ENCODE data around the gene NTN1.

Gene NTN1

DNA sequence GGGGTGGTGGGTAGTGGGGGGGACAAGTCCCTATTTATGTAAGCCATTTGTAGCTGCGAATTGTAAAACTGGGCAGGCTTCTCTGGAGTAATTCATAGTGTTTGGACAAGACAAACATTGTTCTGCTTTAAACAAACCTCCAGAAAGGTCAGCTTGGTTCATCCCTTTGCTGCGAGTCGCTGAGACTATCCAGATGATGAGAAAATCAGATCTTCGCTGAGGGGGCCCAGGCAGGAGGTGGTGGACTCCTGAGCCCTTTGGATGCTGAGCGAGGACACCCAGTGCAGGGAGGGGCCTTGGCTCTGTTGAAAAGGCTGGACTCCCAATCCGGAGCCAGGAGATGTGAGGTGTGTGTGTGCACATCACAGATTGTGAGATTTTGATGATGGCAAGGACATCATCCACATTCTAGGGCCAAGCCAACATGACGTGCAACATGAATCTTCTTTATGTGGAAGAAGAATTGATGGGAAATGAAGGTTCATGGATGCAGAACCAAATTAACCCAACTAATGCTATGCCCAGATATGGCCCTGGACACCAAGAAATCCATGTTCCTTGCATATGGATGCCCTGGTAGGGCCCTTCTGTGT is 15.0 kb upstream of the NTN1 start:
- DNase-seq (ENCODE audit: low read depth in 2 of 2), result no peak

- no peak for DNase-seq (ENCODE audit: low read depth in 2 of 2)
Measured at GRCh38 chr17:9007052-9007714, 14.1 kb upstream of the NTN1 start.

DNA sequence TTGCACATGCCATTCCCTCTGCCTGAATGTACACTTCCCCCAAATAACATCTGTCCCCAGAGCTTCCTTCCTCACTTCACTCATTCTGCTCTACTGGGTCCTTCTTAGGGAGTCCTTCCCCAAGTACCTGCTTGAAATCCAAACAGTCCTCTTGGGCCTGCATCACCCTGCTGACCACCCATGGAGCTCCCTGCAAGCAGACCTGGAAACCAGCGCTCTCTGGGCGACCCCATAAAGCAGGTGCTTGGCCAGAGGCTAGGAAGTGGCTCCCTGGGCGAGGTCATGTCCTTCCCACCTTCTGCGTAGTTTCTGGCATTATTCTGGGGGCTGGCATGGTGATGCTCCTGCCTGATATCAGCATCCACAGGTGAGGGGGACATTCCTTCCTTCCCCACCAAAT is 12.2 kb upstream of the NTN1 start:
- DNase-seq (ENCODE audit: low read depth in 2 of 2), result no peak

GRCh38 chr17:9009737-9010136 is 11.6 kb upstream of the NTN1 start:
- no peak for DNase-seq (ENCODE audit: low read depth in 2 of 2)

- no peak for DNase-seq (ENCODE audit: low read depth in 2 of 2)
Measured at GRCh38 chr17:9011001-9011400, 10.3 kb upstream of the NTN1 start.

GRCh38 chr17:9016941-9017552 is 4.3 kb upstream of the NTN1 start:
- DNase-seq (ENCODE audit: low read depth in 2 of 2), result no peak

DNA sequence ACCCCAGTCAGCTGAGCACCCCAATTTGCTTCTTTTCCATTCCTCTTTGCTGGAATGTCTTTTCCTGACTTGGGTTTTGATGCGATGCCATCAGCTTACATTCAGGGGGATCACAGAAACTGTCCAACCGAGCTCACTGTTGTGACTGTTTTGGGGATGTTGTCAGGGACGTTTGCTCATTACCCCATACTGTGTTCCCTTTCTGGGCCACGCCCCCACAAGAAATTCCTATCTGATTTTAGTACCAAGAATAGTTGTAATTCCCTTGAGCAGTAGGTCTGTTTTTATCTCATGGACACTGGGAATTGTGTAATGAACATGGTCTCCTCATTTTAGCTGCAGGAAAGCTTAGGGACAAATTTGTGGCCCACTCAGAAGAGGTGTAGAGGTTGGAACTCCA is 2.6 kb upstream of the NTN1 start:
- DNase-seq (ENCODE audit: low read depth in 2 of 2), result no peak

GRCh38 chr17:9020096-9020823 is 1.1 kb upstream of the NTN1 start:
- DNase-seq (ENCODE audit: low read depth in 2 of 2), result no peak

DNA sequence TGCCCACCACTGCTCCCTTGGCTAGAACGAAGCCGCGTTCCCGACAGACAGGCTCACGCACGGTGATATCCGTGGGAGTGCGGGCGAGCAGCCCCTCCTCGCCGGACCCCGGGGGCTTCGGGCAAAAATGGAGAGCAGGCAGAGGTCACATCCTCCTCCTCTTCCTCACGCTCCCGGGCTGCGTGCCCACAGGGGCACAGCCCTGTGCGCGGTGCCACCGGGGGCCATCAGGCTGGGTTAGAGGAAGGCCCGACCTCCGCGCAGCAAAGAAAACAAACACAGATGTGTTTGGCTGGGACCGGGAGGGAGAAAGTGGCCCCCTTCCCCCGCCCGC is 519 bp upstream of the NTN1 start:
- DNase-seq (ENCODE audit: low read depth in 2 of 2), result no peak

GRCh38 chr17:9021992-9022572 is 772 bp downstream of the NTN1 start:
- no peak for DNase-seq (ENCODE audit: low read depth in 2 of 2)

DNA sequence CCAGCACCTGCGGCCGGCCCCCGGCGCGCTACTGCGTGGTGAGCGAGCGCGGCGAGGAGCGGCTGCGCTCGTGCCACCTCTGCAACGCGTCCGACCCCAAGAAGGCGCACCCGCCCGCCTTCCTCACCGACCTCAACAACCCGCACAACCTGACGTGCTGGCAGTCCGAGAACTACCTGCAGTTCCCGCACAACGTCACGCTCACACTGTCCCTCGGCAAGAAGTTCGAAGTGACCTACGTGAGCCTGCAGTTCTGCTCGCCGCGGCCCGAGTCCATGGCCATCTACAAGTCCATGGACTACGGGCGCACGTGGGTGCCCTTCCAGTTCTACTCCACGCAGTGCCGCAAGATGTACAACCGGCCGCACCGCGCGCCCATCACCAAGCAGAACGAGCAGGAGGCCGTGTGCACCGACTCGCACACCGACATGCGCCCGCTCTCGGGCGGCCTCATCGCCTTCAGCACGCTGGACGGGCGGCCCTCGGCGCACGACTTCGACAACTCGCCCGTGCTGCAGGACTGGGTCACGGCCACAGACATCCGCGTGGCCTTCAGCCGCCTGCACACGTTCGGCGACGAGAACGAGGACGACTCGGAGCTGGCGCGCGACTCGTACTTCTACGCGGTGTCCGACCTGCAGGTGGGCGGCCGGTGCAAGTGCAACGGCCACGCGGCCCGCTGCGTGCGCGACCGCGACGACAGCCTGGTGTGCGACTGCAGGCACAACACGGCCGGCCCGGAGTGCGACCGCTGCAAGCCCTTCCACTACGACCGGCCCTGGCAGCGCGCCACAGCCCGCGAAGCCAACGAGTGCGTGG is 1.5 kb downstream of the NTN1 start:
- DNase-seq (ENCODE audit: low read depth in 2 of 2), result no peak

DNA sequence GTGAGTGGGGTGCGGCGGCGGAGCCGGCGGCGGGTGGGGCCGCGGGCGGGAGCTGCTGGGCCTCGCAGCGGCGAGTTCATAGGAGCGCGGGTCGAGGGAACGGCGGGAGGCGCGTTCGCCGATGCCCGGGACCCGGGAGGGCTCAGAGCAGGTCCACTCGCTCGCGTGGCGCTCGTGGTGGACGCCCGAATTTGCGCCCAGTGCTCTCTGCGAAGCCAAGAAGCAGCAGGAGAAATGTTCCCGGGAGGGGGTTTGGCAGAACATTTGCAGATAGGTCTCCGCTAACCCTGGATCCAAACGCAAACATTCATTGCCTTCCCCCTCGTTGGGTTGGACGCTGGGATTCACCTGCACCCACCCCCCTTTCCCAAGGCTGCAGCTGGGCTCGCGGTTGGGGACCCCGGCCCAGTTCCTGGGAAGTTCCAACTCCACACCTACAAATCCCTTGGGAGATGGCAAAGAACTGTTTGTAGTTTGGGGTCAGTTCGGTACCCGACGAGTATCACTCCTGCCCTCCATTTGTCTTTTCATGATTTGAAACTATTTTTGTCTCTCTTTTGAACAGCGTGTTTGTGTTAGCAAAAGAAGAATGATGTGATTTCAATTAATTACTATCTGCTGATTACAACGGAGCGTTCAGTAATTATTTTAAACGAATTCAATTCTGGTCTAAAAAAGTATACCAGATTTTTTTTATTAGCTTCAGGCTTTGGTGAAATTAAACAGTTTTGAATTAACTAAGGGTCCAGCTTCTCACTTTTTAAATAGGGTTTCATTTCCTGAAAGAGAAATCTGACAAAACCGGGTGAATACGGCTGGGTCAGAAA is 2.3 kb downstream of the NTN1 start:
- DNase-seq (ENCODE audit: low read depth in 2 of 2), result no peak

- no peak for DNase-seq (ENCODE audit: low read depth in 2 of 2)
Measured at GRCh38 chr17:9024497-9024896, 3.2 kb downstream of the NTN1 start.

DNA sequence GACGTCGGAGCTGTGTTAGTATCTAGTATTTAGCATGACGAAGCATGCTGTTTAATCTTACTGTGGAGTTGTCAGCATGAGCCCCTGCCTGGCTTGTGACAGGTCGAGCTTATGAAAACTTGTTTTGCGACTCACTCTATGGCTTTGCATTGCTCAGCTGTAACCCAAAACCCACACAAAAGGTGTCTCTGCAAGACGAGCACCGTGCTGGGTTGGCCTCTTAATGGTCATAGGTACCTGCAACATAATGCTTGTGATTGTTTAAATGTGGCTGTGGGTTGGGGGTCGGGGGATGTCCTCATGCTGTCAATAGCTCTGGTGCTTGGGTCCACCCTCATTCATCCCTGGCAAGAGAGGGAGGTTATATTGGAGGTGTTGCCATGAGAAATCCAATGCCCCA is 5.4 kb downstream of the NTN1 start:
- no peak for DNase-seq (ENCODE audit: low read depth in 2 of 2)

DNA sequence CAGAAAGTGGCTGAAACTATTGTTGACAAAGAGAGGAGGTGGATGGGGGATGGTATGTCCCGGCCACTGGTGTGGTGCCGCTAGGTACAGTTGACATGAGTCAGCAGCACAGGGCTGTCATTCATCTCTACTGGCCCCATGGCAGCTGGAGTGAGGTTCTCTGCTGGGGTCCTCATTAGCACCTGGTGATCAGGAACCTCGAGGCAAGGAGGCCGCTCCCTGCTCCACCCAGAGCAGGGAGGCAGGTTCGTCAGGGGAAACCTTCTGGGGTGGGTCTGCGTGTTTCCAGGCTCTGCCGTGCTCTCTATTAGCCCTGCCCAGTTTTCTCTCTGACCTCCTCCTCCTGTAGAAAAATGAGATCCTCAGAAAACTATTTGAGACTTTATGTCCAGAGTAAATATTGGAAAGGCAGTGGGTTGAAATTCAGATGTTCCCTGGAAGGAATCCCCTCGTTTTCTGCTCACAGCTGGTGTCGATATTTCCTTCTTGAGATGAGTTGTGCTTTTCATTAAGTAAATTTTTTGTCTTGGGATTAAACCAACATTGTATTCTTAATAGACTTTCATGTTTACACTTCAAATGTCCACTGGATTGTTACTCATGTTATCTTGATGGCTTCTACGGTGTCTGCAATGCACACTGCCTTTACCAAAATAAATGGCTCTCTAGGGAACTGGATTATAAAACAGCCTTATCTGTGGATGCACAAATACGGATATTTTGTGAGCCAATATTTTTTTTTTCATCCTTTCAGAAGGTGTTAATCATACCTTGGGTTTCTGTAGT is 7.1 kb downstream of the NTN1 start:
- no peak for DNase-seq (ENCODE audit: low read depth in 2 of 2)

GRCh38 chr17:9028988-9029570 is 7.8 kb downstream of the NTN1 start:
- no peak for DNase-seq (ENCODE audit: low read depth in 2 of 2)

DNA sequence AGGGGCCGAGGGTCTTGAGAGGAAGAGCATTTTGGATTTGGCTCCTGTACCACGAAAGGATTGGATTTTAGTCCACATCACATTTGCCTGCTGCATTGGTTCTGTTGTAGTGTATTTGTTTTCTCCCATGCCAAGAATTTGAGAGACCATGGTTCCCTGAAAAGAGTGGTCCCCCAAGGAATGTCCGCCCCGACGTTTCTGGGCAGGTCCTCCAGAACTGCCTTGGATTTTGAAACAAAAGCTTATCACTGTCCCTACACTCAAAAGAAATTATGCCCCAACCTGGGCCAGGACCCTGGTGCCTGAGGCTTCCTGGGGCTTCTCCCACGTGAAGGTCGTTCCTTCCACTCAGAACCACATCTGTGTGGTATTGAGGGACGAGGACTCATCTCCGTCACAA is 10.8 kb downstream of the NTN1 start:
- DNase-seq (ENCODE audit: low read depth in 2 of 2), result no peak

GRCh38 chr17:9032583-9032982 is 11.3 kb downstream of the NTN1 start:
- DNase-seq (ENCODE audit: low read depth in 2 of 2), result no peak

DNA sequence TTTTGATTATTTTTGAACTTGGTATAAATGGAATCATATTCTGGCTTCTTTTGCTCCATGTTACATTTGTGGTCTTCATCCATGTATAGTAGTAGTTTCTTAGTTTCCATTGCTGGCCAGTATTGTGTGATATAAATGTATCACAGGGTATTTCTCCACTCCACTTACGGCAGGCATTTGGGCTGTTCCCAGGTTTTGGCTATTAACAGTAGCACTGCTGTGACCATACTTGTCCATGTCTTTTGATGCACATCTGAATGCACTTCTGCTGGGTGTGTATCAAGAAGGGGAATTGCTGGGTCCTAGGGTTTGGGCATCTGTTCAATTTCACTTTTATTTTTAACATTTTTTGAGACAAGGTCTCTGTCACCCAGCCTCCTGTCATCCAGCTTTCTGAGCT is 13.9 kb downstream of the NTN1 start:
- no peak for DNase-seq (ENCODE audit: low read depth in 2 of 2)

- no peak for DNase-seq (ENCODE audit: low read depth in 2 of 2)
Measured at GRCh38 chr17:9036336-9036735, 15.0 kb downstream of the NTN1 start.

Measured in stimulated activated CD8-positive, alpha-beta memory T cell treated with anti-CD3 and anti-CD28 coated beads, Interleukin-7, amount 100 ng/mL, for 1 hour (primary cell).